ENCODE data around the gene FAM83E. TPM values are rescaled to one million over a fixed set of nuclear protein-coding genes. Genes with fewer than 3 reads are reported as not detected.
"Not testable (repeated sequence)": the region's sequence is repeated elsewhere in the genome, so short reads cannot be mapped to it uniquely, and the experiment has no call there.

FAM83E gene
- total RNA-seq, 2 donors from 2014 or later: 5.5 to 9.1 TPM

DNA sequence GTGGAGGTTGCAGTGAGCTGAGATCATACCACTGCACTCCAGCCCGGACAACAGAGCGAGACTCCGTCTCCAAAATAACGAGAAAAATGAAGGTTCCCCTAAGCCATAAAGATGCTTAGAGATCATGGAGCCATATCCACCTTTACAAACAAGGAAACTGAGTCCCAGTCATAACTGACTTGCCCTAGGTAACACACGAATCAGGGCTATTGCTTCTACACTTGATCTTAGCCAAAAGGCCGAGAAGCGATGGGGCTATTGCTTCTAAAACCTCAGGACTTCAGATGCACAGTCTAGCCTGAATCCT is 19.1 kb upstream of the FAM83E start:
- peak overlapping the region; percentile 72 to 93 for H3K27ac Mint-ChIP-seq
- ATAC-seq (no peak), DNase-seq (ENCODE audit: low spot score in 2 of 2) (no peak)
- peaks cover 0 to 11% of the 10 kb centered on the region in 2 donors for H3K9me3 Mint-ChIP-seq
- H3K36me3 Mint-ChIP-seq: peaks cover 4 to 22% of the 10 kb centered on the region in 2 donors

GRCh38 chr19:48633148-48634035 is 18.5 kb upstream of the FAM83E start:
- ATAC-seq (no peak), DNase-seq (ENCODE audit: low spot score in 2 of 2) (no peak)
- Mint-ChIP-seq H3K36me3 (peaks cover 4 to 16% of the 10 kb centered on the region in 2 donors), H3K27ac (peak overlapping the region in 1 of 2 donors; percentile 93), H3K9me3 (peaks cover 0 to 7% of the 10 kb centered on the region in 2 donors)

- ATAC-seq (no peak), DNase-seq (ENCODE audit: low spot score in 2 of 2) (no peak)
- peaks cover 4 to 9% of the 10 kb centered on the region in 2 donors for H3K36me3 Mint-ChIP-seq
- peak overlapping the region; percentile 55 to 93 for H3K27ac Mint-ChIP-seq
- H3K9me3 Mint-ChIP-seq: peaks cover 0 to 3% of the 10 kb centered on the region in 2 donors
Observed at GRCh38 chr19:48632692-48633147, 17.8 kb upstream of the FAM83E start.

- peak overlapping the region; percentile 55 to 93 for H3K27ac Mint-ChIP-seq
- H3K36me3 Mint-ChIP-seq; ATAC-seq; DNase-seq (ENCODE audit: low spot score in 2 of 2); H3K9me3 Mint-ChIP-seq: not testable (repeated sequence)
Observed at GRCh38 chr19:48632286-48632685, 17.4 kb upstream of the FAM83E start.

DNA sequence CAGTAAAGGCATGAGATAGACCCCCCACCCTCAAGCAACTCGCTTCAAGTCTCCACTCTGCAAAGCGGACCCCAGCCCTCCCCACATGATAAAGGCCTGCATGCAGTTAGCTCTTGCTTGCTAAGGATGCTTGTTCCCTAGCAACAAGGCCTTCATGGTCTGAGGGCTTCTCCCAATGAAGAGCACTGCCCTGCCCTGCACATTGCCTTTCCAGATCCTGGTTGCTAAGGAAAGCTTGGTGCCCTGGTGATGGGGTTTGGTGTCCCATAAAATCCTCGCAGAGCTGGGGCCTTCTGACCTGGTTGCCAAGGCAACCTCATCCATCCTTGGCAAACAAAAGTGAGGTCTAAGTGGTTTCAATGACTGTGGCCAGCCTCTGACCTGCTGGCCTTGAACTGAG is 16.3 kb upstream of the FAM83E start:
- ATAC-seq (no peak), DNase-seq (ENCODE audit: low spot score in 2 of 2) (no peak)
- Mint-ChIP-seq H3K27ac (peak overlapping the region in 1 of 2 donors; percentile 93), H3K36me3 (peaks cover 4 to 6% of the 10 kb centered on the region in 2 donors), H3K9me3 (no peaks in the 10 kb centered on the region)

- DNase-seq (ENCODE audit: low spot score in 2 of 2): no peak
- Mint-ChIP-seq H3K27ac (peak overlapping the region in 1 of 2 donors; percentile 79), H3K9me3 (no peaks in the 10 kb centered on the region), H3K36me3 (peaks cover 4 to 6% of the 10 kb centered on the region in 2 donors)
- ATAC-seq: no peak
Observed at GRCh38 chr19:48630296-48631063, 15.6 kb upstream of the FAM83E start.

DNA sequence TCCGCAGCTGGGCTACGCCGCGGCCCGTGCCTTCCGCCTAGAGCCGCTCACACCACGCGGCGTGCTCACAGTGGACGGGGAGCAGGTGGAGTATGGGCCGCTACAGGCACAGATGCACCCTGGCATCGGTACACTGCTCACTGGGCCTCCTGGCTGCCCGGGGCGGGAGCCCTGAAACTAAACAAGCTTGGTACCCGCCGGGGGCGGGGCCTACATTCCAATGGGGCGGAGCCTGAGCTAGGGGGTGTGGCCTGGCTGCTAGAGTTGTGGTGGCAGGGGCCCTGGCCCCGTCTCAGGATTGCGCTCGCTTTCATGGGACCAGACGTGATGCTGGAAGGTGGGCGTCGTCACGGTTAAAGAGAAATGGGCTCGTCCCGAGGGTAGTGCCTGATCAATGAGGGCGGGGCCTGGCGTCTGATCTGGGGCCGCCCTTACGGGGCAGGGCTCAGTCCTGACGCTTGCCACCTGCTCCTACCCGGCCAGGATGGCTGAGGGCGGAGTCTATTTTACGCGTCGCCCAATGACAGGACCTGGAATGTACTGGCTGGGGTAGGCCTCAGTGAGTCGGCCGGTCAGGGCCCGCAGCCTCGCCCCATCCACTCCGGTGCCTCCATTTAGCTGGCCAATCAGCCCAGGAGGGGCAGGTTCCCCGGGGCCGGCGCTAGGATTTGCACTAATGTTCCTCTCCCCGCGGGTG is 14.9 kb upstream of the FAM83E start:
- ATAC-seq: no peak
- DNase-seq (ENCODE audit: low spot score in 2 of 2): peak in 1 of 2 donors; percentile 59
- Mint-ChIP-seq H3K36me3 (peaks cover 4 to 6% of the 10 kb centered on the region in 2 donors), H3K9me3 (no peaks in the 10 kb centered on the region), H3K27ac (peak overlapping the region; percentile 22 to 56)

GRCh38 chr19:48629297-48629598 is 14.4 kb upstream of the FAM83E start:
- ATAC-seq (no peak), DNase-seq (ENCODE audit: low spot score in 2 of 2) (no peak)
- Mint-ChIP-seq H3K9me3 (no peaks in the 10 kb centered on the region), H3K27ac (peak overlapping the region in 1 of 2 donors; percentile 56), H3K36me3 (peaks cover 4 to 6% of the 10 kb centered on the region in 2 donors)

- peak overlapping the region; percentile 55 to 58 for H3K27ac Mint-ChIP-seq
- H3K36me3 Mint-ChIP-seq: peaks cover 8 to 10% of the 10 kb centered on the region in 2 donors
- H3K9me3 Mint-ChIP-seq: no peaks in the 10 kb centered on the region
- ATAC-seq: no peak
- no peak for DNase-seq (ENCODE audit: low spot score in 2 of 2)
Observed at GRCh38 chr19:48628486-48629296, 13.8 kb upstream of the FAM83E start.

- ATAC-seq (no peak), DNase-seq (ENCODE audit: low spot score in 2 of 2) (no peak)
- Mint-ChIP-seq H3K27ac (no peak overlapping the region), H3K36me3 (peaks cover 12 to 14% of the 10 kb centered on the region in 2 donors), H3K9me3 (no peaks in the 10 kb centered on the region)
Observed at GRCh38 chr19:48627865-48628314, 13.0 kb upstream of the FAM83E start.

- ATAC-seq (peak in 1 of 2 donors; percentile 57), DNase-seq (ENCODE audit: low spot score in 2 of 2) (no peak)
- Mint-ChIP-seq H3K27ac (no peak overlapping the region), H3K9me3 (no peaks in the 10 kb centered on the region), H3K36me3 (peaks cover 14 to 16% of the 10 kb centered on the region in 2 donors)
Observed at GRCh38 chr19:48627201-48627864, 12.5 kb upstream of the FAM83E start.

DNA sequence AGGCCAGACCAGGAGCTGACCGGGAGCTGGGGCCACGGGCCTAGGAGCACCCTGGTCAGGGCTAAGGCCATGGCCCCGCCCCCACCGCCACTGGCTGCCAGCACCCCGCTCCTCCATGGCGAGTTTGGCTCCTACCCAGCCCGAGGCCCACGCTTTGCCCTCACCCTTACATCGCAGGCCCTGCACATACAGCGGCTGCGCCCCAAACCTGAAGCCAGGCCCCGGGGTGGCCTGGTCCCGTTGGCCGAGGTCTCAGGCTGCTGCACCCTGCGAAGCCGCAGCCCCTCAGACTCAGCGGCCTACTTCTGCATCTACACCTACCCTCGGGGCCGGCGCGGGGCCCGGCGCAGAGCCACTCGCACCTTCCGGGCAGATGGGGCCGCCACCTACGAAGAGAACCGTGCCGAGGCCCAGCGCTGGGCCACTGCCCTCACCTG is 11.0 kb upstream of the FAM83E start:
- peaks cover 23 to 27% of the 10 kb centered on the region in 2 donors for H3K36me3 Mint-ChIP-seq
- no peak for DNase-seq (ENCODE audit: low spot score in 2 of 2)
- no peak overlapping the region for H3K27ac Mint-ChIP-seq
- no peak for ATAC-seq
- no peaks in the 10 kb centered on the region for H3K9me3 Mint-ChIP-seq

DNA sequence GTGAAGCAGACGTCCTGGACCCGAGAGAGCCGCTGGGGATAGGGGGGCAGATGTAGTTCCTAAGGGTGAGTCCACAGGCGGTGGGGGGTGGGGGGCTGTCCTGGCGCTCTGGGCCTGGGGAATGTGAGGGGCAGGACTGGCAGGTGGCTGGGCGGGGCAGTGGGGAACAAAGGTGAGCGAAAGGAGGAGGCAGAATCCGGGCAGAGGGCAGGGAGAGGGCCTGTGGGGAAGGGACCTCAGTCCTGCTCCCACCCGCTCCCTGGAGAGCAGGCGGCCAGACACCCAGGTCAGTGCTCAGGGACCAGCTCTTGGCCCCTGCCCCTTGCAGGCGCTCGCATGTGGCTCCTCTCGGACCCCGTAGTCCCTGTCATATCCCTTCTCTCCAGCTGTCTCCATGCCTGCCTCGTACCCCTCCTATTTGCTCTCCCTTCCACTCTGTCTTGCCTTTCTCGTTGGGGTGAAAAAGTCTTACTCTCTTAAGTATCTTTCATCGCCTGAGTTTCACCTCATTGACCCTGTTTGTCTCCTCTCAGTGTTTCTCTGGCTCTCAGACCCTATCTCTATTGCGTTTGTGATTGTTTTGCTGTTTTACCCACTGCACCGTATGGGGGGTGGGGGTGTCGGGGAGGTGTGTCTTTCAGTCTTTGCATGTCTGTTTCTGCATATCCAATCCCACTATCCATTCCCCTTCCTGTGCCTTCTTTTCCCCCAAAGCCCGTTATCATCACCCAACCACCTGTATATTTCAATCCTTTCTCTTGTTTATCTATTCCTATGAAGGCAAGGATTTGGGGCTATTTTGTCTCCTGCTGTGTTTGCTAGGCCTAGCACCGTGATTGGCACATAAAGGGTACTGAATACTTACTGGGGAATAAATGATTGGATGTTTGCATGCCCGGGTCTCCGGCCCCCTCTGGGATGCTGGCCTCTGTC is 10.2 kb upstream of the FAM83E start:
- H3K36me3 Mint-ChIP-seq: peaks cover 26 to 27% of the 10 kb centered on the region in 2 donors
- DNase-seq (ENCODE audit: low spot score in 2 of 2): no peak
- H3K27ac Mint-ChIP-seq: peak overlapping the region; percentile 86 to 93
- no peak for ATAC-seq
- H3K9me3 Mint-ChIP-seq: no peaks in the 10 kb centered on the region

DNA sequence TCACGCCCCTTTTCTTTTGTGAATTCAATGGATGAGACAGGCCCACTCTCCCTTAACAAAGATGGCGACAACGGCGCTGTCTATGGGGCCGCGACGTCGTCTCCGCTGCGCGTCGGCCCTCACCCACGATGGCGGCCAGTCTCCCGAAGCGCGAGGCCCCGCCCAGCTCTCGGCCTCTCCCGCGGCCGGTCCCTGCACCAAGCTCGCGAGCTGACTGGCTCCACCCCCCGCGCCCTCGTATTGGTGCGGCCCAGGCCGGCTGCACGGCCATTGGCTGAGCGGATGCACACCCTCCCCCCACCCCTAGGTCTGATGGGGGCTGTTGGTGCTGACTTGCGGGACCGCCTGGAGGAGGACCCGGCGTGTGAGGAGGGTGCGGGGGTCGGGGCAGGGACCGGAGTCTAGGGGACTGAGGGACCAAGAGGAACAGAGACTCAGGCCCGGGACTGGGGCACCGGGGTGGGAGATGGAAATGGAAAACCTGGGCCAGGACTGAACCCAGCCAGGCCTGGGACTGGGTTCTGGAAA is 9.3 kb upstream of the FAM83E start:
- peak; percentile 93 to 99 for DNase-seq (ENCODE audit: low spot score in 2 of 2)
- peak; percentile 82 to 83 for ATAC-seq
- Mint-ChIP-seq H3K36me3 (peaks cover 32 to 33% of the 10 kb centered on the region in 2 donors), H3K27ac (peak overlapping the region; percentile 86 to 97), H3K9me3 (no peaks in the 10 kb centered on the region)

Measured in activated naive CD4-positive, alpha-beta T cell treated with anti-CD3 and anti-CD28 coated beads, Interleukin-2, amount 50 U/mL, for 72 hours (primary cell).